ENCODE data around the gene HNRNPL.
"Not testable (repeated sequence)": the region's sequence is repeated elsewhere in the genome, so short reads cannot be mapped to it uniquely, and the experiment has no call there.

Gene HNRNPL

GRCh38 chr19:38834590-38834989, 15.2 kb downstream of the HNRNPL start:
- CTCF ChIA-PET: interaction anchor here (4.6 kb wide), 1 partner anchor 65 kb away, joined by 14 read pairs; no protein-coding TSS in a partner anchor
- DNase-seq (ENCODE audit: extremely low spot score): no peak

GRCh38 chr19:38834104-38834490, 15.7 kb downstream of the HNRNPL start:
- no peak for DNase-seq (ENCODE audit: extremely low spot score)
- TF ChIP-seq CTCF (IDR thresholded peaks at IDR 0.05; ENCODE audit: control extremely low read depth, extremely low read depth, low read depth, missing control alignments): no peak
- POLR2A ChIA-PET: interaction anchor here (1.0 to 1.2 kb wide), 3 partner anchors 10 to 16 kb away, joined by 3 to 4 read pairs (median 3); no protein-coding TSS in a partner anchor
- CTCF ChIA-PET: interaction anchor here (1.1 to 4.6 kb wide), 2 partner anchors 11 to 64 kb away, joined by 3 to 14 read pairs; no protein-coding TSS in a partner anchor

More at GRCh38 chr19:38834590-38834989, 15.2 kb downstream of the HNRNPL start:
- POLR2A ChIA-PET: no interaction called here
- TF ChIP-seq CTCF (IDR thresholded peaks at IDR 0.05; ENCODE audit: control extremely low read depth, extremely low read depth, low read depth, missing control alignments): no peak

GRCh38 chr19:38833092-38833425, 16.7 kb downstream of the HNRNPL start:
- no peak for DNase-seq (ENCODE audit: extremely low spot score)
- TF ChIP-seq CTCF (IDR thresholded peaks at IDR 0.05; ENCODE audit: control extremely low read depth, extremely low read depth, low read depth, missing control alignments): no peak
- ChIA-PET POLR2A (interaction anchor here (1.2 kb wide), 2 partner anchors 11 to 15 kb away, joined by 3 read pairs; no protein-coding TSS in a partner anchor), CTCF (interaction anchor here (0.9 to 4.6 kb wide), 4 partner anchors 10 to 98 kb away, joined by 3 to 14 read pairs (median 4); partner anchors contain the start of genes MRPS12 and SARS2)

- peak; percentile 74 for DNase-seq (ENCODE audit: extremely low spot score)
- ChIA-PET CTCF (interaction anchor here (0.6 to 2.0 kb wide), 7 partner anchors 9 to 101 kb away, joined by 3 to 12 read pairs (median 4); no protein-coding TSS in a partner anchor), POLR2A (interaction anchor here (0.6 to 2.4 kb wide), 11 partner anchors 11 to 421 kb away, joined by 3 to 20 read pairs (median 5); partner anchors contain the start of gene NFKBIB)
- no peak for TF ChIP-seq CTCF (IDR thresholded peaks at IDR 0.05; ENCODE audit: control extremely low read depth, extremely low read depth, low read depth, missing control alignments)
Observed at GRCh38 chr19:38831142-38831605, 18.6 kb downstream of the HNRNPL start.

- ChIA-PET POLR2A (interaction anchor here (0.6 to 2.4 kb wide), 2 partner anchors 18 to 763 kb away, joined by 5 to 20 read pairs; no protein-coding TSS in a partner anchor), CTCF (interaction anchor here (0.7 to 2.0 kb wide), 3 partner anchors 10 to 57 kb away, joined by 3 to 12 read pairs (median 3); no protein-coding TSS in a partner anchor)
- no peak for DNase-seq (ENCODE audit: extremely low spot score)
- no peak for TF ChIP-seq CTCF (IDR thresholded peaks at IDR 0.05; ENCODE audit: control extremely low read depth, extremely low read depth, low read depth, missing control alignments)
Observed at GRCh38 chr19:38830039-38830733, 19.6 kb downstream of the HNRNPL start.

- POLR2A ChIA-PET: interaction anchor here (0.8 kb wide), 1 partner anchor 20 kb away, joined by 5 read pairs; no protein-coding TSS in a partner anchor
- DNase-seq (ENCODE audit: extremely low spot score); CTCF ChIA-PET: not testable (repeated sequence)
Observed at GRCh38 chr19:38829203-38829602, 20.6 kb downstream of the HNRNPL start.
